Right lobe of liver (tissue), 4 donors: ENCODE data around the gene SETSIP.
"Not testable (repeated sequence)": the region's sequence is repeated elsewhere in the genome, so short reads cannot be mapped to it uniquely, and the experiment has no call there.

Source experiments
- CTCF ChIP-seq, 4 donors: fragments of 200-600 bp in 3 of 4; fragments of 450-650 bp in 1 of 4; IDR thresholded peaks; one replicate each; pipeline versions ENCODE4 v1.5.1 to v1.8.0; 2016 to 2022; ENCODE audit warnings: antibody characterized with exemption in 4 of 4, mild to moderate bottlenecking in 2 of 4
- POLR2A ChIP-seq: fragments of 450-650 bp; IDR thresholded peaks from one replicate; pipeline ENCODE4 v1.6.1; 2017; ENCODE audit warnings: antibody characterized with exemption, mild to moderate bottlenecking
- donor health status: DM: no; HTN: no; CAD: no.
- donor health status: DM: no; HTN: no; CAD: no.
- donor health status: DM: no; HTN: yes; CAD: no.

GRCh38 chr1:92026042-92026441 lies 49.2 kb downstream of the SETSIP start:
- not testable (repeated sequence) for TF ChIP-seq CTCF (IDR thresholded peaks at IDR 0.05); POLR2A
